Parathyroid adenoma (tissue), 2 donors: ENCODE measurements around the gene WNT9A.

Experiments used
- H2AFZ ChIP-seq: fragments of 300-600 bp; sonication (generic); one replicate; pipeline ENCODE4 v1.7.0; 2017; ENCODE audit warnings: antibody characterized with exemption, mild to moderate bottlenecking
- H3K27ac ChIP-seq: fragments of 300-600 bp; sonication (generic); one replicate; pipeline ENCODE4 v1.7.0; 2017
- H3K27me3 ChIP-seq: fragments of 300-600 bp; sonication (generic); one replicate; pipeline ENCODE4 v1.7.0; 2017; ENCODE audit warnings: low read length; ENCODE audit not compliant: control insufficient read depth, insufficient read depth
- H3K36me3 ChIP-seq: fragments of 300-600 bp; sonication (generic); one replicate; pipeline ENCODE4 v1.7.0; 2017; ENCODE audit warnings: low read length; ENCODE audit not compliant: control insufficient read depth, insufficient read depth
- H3K4me1 ChIP-seq: fragments of 300-600 bp; sonication (generic); one replicate; pipeline ENCODE4 v1.7.0; 2017; ENCODE audit warnings: control low read depth
- H3K4me2 ChIP-seq: fragments of 300-600 bp; sonication (generic); one replicate; pipeline ENCODE4 v1.7.0; 2017; ENCODE audit warnings: low read length
- H3K4me3 ChIP-seq: fragments of 300-600 bp; sonication (generic); one replicate; pipeline ENCODE4 v1.7.0; 2017; ENCODE audit warnings: low read depth, low read length
- H3K79me2 ChIP-seq: fragments of 300-600 bp; sonication (generic); one replicate; pipeline ENCODE4 v1.7.0; 2017; ENCODE audit warnings: control low read depth
- H3K9ac ChIP-seq: fragments of 300-600 bp; sonication (generic); one replicate; pipeline ENCODE4 v1.7.0; 2017; ENCODE audit warnings: mild to moderate bottlenecking
- H3K9me3 ChIP-seq: fragments of 300-600 bp; sonication (generic); one replicate; pipeline ENCODE4 v1.7.0; 2017; ENCODE audit warnings: low read length; ENCODE audit not compliant: control insufficient read depth
- CTCF ChIP-seq: fragments of 300-600 bp; sonication (generic); IDR thresholded peaks from one replicate; pipeline ENCODE4 v1.7.0; 2017; ENCODE audit warnings: antibody characterized with exemption, mild to moderate bottlenecking
- donor health status: primary hyperparathyroidism.

Gene WNT9A

GRCh38 chr1:227900571-227901051 lies 47.1 kb downstream of the WNT9A start:
- H3K36me3 ChIP-seq = no peaks in the 10 kb centered on the region
- H3K27me3 ChIP-seq = no peaks in the 10 kb centered on the region
- no peak overlapping the region for H3K4me2 ChIP-seq
- H3K79me2 ChIP-seq = no peaks in the 10 kb centered on the region
- no peak overlapping the region for H3K9ac ChIP-seq
- no peak overlapping the region for H3K27ac ChIP-seq
- TF ChIP-seq CTCF = no peak
- no peaks in the 10 kb centered on the region for H3K4me1 ChIP-seq
- H3K4me3 ChIP-seq = no peak overlapping the region
- no peaks in the 10 kb centered on the region for H3K9me3 ChIP-seq
- no peak overlapping the region for H2AFZ ChIP-seq

- H3K27me3 ChIP-seq = no peaks in the 10 kb centered on the region
- no peak overlapping the region for H3K4me2 ChIP-seq
- H3K36me3 ChIP-seq = no peaks in the 10 kb centered on the region
Observed at GRCh38 chr1:227899820-227900449, 47.8 kb downstream of the WNT9A start.

GRCh38 chr1:227899141-227899819 lies 48.5 kb downstream of the WNT9A start:
- Histone ChIP-seq H3K27ac (no peak overlapping the region), H3K4me3 (no peak overlapping the region), H3K9ac (no peak overlapping the region), H3K79me2 (no peaks in the 10 kb centered on the region), H3K9me3 (no peaks in the 10 kb centered on the region), H3K36me3 (no peaks in the 10 kb centered on the region), H3K27me3 (no peaks in the 10 kb centered on the region), H3K4me1 (no peaks in the 10 kb centered on the region), H3K4me2 (no peak overlapping the region), H2AFZ (no peak overlapping the region)
- TF ChIP-seq CTCF = no peak

More at GRCh38 chr1:227899820-227900449, 47.8 kb downstream of the WNT9A start:
- H3K9ac ChIP-seq = no peak overlapping the region
- H3K4me1 ChIP-seq = no peaks in the 10 kb centered on the region
- H3K4me3 ChIP-seq = no peak overlapping the region
- H3K27ac ChIP-seq = no peak overlapping the region
- no peak for TF ChIP-seq CTCF
- no peaks in the 10 kb centered on the region for H3K79me2 ChIP-seq
- no peak overlapping the region for H2AFZ ChIP-seq
- no peaks in the 10 kb centered on the region for H3K9me3 ChIP-seq

GRCh38 chr1:227898502-227899140 lies 49.1 kb downstream of the WNT9A start:
- no peak overlapping the region for H3K9ac ChIP-seq
- no peaks in the 10 kb centered on the region for H3K9me3 ChIP-seq
- no peaks in the 10 kb centered on the region for H3K27me3 ChIP-seq
- no peaks in the 10 kb centered on the region for H3K79me2 ChIP-seq
- H3K4me2 ChIP-seq = no peak overlapping the region
- H3K4me3 ChIP-seq = no peak overlapping the region
- TF ChIP-seq CTCF = no peak
- H3K4me1 ChIP-seq = no peaks in the 10 kb centered on the region
- no peak overlapping the region for H3K27ac ChIP-seq
- no peak overlapping the region for H2AFZ ChIP-seq
- H3K36me3 ChIP-seq = no peaks in the 10 kb centered on the region
